ENCODE measurements around the gene DAB2IP. TPM values are rescaled to one million over a fixed set of nuclear protein-coding genes. Genes with fewer than 3 reads are reported as not detected.

The DAB2IP gene
- total and polyA plus RNA-seq, 2 experiments from 2014 or later, result 8.9 to 42.8 TPM

GRCh38 chr9:121685795-121686377 is 34.5 kb downstream of the DAB2IP start:
- no peaks in the 10 kb centered on the region for H3K9me2 ChIP-seq (ENCODE audit: insufficient read depth)
- H3K27ac ChIP-seq (ENCODE audit: low read depth), result no peak overlapping the region
- DNase-seq (ENCODE audit: low spot score), result no peak
- H3K9me3 Mint-ChIP-seq, result no peaks in the 10 kb centered on the region; the same call in 2 of the 3 replicates
- no peaks in the 10 kb centered on the region for H3K79me2 ChIP-seq (replicated peaks; ENCODE audit: insufficient read depth)
- no peaks in the 10 kb centered on the region for H3F3A ChIP-seq (replicated peaks; ENCODE audit: low read depth)
- no peak overlapping the region for H3K4me2 ChIP-seq
- H3K36me3 Mint-ChIP-seq (ENCODE audit: low read depth), result peaks cover 5% of the 10 kb centered on the region; the same call in 1 of the 3 replicates
- no peak overlapping the region for H3K4me3 Mint-ChIP-seq
- no peak for TF ChIP-seq EZH2phosphoT487 (IDR thresholded peaks at IDR 0.05; ENCODE audit: unreplicated experiment)
- no peak for TF ChIP-seq REST (IDR thresholded peaks at IDR 0.05; ENCODE audit: unreplicated experiment)
- TF ChIP-seq NANOG (IDR thresholded peaks at IDR 0.05; ENCODE audit: borderline replicate concordance), result no peak
- TF ChIP-seq JUNB (IDR thresholded peaks at IDR 0.05; ENCODE audit: unreplicated experiment), result no peak
- TF ChIP-seq ZNF462 (CRISPR knock-in tag; IDR thresholded peaks at IDR 0.05), result no peak
- no peak for TF ChIP-seq STAT1 (IDR thresholded peaks at IDR 0.05; ENCODE audit: unreplicated experiment)
- TF ChIP-seq EZH2 (IDR thresholded peaks at IDR 0.05; ENCODE audit: low read depth, unreplicated experiment), result no peak
- no peak for TF ChIP-seq ZNF114 (CRISPR knock-in tag; IDR thresholded peaks at IDR 0.05)
- TF ChIP-seq ZNF331 (CRISPR knock-in tag; IDR thresholded peaks at IDR 0.05; ENCODE audit: low read depth), result no peak
- no peak for TF ChIP-seq ETS1 (IDR thresholded peaks at IDR 0.05)
- no peak for TF ChIP-seq CTCF (conservative IDR thresholded peaks at IDR 0.05; ENCODE audit: low read depth in 2 of 2)
- no peak for TF ChIP-seq CREB1 (CRISPR knock-in tag; IDR thresholded peaks at IDR 0.05; ENCODE audit: low read depth)
- H3K4me3 ChIP-seq, result no peak overlapping the region
- no peaks in the 10 kb centered on the region for H3K36me3 ChIP-seq (ENCODE audit: insufficient read depth)
- peaks cover 7% of the 10 kb centered on the region for H4K20me1 ChIP-seq (replicated peaks; ENCODE audit: insufficient read depth)
- no peak overlapping the region for H2AFZ ChIP-seq
- no peak overlapping the region; the same call in 1 of the 2 replicates for H3K27ac Mint-ChIP-seq
- H3K27me3 ChIP-seq (ENCODE audit: insufficient read depth), result no peaks in the 10 kb centered on the region
- peaks cover 3% of the 10 kb centered on the region for H3K27me3 Mint-ChIP-seq (ENCODE audit: insufficient read depth, low read depth, poor library complexity)
- ATAC-seq, result no peak
- peaks cover 31% of the 10 kb centered on the region for H3K4me1 Mint-ChIP-seq
- H3K4me1 ChIP-seq (ENCODE audit: insufficient read depth), result peaks cover 7% of the 10 kb centered on the region; the same call in 1 of the 2 replicates

Measured in GM23338 (cell line).